A549 treated with CORT108297 at 1 μM for 4 hours (cell line): ENCODE results near the gene SPAG4. TPM values are rescaled to one million over a fixed set of nuclear protein-coding genes. Genes with fewer than 3 reads are reported as not detected.

Source experiments
- total RNA-seq: library from RNA; stranded (reverse); fragments of 200-300 nt; extraction: Qiagen RNA extraction; gene quantifications from 5 replicates; pipeline ENCODE4 v1.2.3, GENCODE V29; 2022

Gene SPAG4
- total RNA-seq = 3.5 to 6.6 TPM (median 4.7 TPM) in 5 replicates

GRCh38 chr20:35615667-35616464 is at the start of gene SPAG4:
Gene SPAG4, plus strand, starts transcription at chr20:35615829. Its CDS starts 175 bp downstream, at chr20:35616004.

GRCh38 chr20:35664466-35665206 is 49.0 kb downstream of the SPAG4 start, which contains the start of the genes CPNE1 and RBM12:
Gene CPNE1, minus strand, starts transcription at chr20:35664900. Its CDS starts 31,977 bp downstream, at chr20:35632923.
Gene RBM12, minus strand, starts transcription at chr20:35664900. Its CDS starts 9,578 bp downstream, at chr20:35655322.

Other genes with a start within 250 kb of the SPAG4 start
- 29.7 to 36.1 TPM (median 31.2 TPM) in 5 replicates for gene UQCC1, start 203.9 kb upstream of the SPAG4 start, total RNA-seq
- 0.02 to 0.06 TPM (median 0.04 TPM) in 3 of 5 replicates, not detected in the others for gene GDF5, start 177.6 kb upstream of the SPAG4 start, total RNA-seq
- gene CEP250, start 160.2 kb upstream of the SPAG4 start, total RNA-seq = 23.1 to 30.2 TPM (median 26.4 TPM) in 5 replicates
- not detected in 5 replicates for gene C20orf173, start 86.2 kb upstream of the SPAG4 start, total RNA-seq
- gene ERGIC3, start 73.8 kb upstream of the SPAG4 start, total RNA-seq = 213 to 250 TPM (median 243 TPM) in 5 replicates
- gene CPNE1, start 49.1 kb downstream of the SPAG4 start, total RNA-seq = 185 to 233 TPM (median 228 TPM) in 5 replicates
- 70.5 to 89.1 TPM (median 82.9 TPM) in 5 replicates for gene RBM12, start 49.1 kb downstream of the SPAG4 start, total RNA-seq
- 33.6 to 42.5 TPM (median 38.7 TPM) in 5 replicates for gene NFS1, start 83.5 kb downstream of the SPAG4 start, total RNA-seq
- gene ROMO1, start 83.6 kb downstream of the SPAG4 start, total RNA-seq = 365 to 400 TPM (median 369 TPM) in 5 replicates
- gene RBM39, start 126.4 kb downstream of the SPAG4 start, total RNA-seq = 162 to 215 TPM (median 183 TPM) in 5 replicates
- gene PHF20, start 156.2 kb downstream of the SPAG4 start, total RNA-seq = 23.1 to 28.6 TPM (median 26.0 TPM) in 5 replicates